SK-N-SH treated with all-trans-retinoic acid at 6 μM for 48 hours (cell line): Measurements from ENCODE around the gene SMIM31.

ENCODE experiments used
- ATAC-seq: fragments of 200-7000 bp; cut with Tn5 transposase; 3 replicates; pipeline ENCODE4 v1.9.1; 2020; ENCODE audit warnings: mild to moderate bottlenecking, moderate library complexity
- ARNTL ChIP-seq: fragments of 450-650 bp; formaldehyde crosslinking; IDR thresholded peaks from 2 replicates; pipeline ENCODE4 v1.5.0; 2020; ENCODE audit warnings: low read depth, mild to moderate bottlenecking, moderate library complexity, borderline replicate concordance
- BACH2 ChIP-seq: fragments of 250-450 bp; sonication (Bioruptor Pico); IDR thresholded peaks from 2 replicates; pipeline ENCODE4 v1.9.0; 2021; ENCODE audit warnings: mild to moderate bottlenecking, borderline replicate concordance
- CREB5 ChIP-seq: fragments of 250-450 bp; sonication (Bioruptor Pico); IDR thresholded peaks from 2 replicates; pipeline ENCODE4 v1.5.1; 2020; ENCODE audit warnings: low read depth, mild to moderate bottlenecking, moderate library complexity
- CSDC2 ChIP-seq: fragments of 250-450 bp; sonication (Bioruptor Pico); IDR thresholded peaks from 2 replicates; pipeline ENCODE4 v1.5.0; 2020; ENCODE audit warnings: mild to moderate bottlenecking, moderate library complexity
- CSRNP3 ChIP-seq: fragments of 250-450 bp; sonication (Bioruptor Pico); IDR thresholded peaks from 2 replicates; pipeline ENCODE4 v1.5.1; 2021; ENCODE audit warnings: mild to moderate bottlenecking, moderate library complexity
- ESRRG ChIP-seq: fragments of 250-450 bp; sonication (Bioruptor Pico); IDR thresholded peaks from 2 replicates; pipeline ENCODE4 v1.6.1; 2021; ENCODE audit warnings: mild to moderate bottlenecking
- GLIS3 ChIP-seq: fragments of 250-450 bp; sonication (Bioruptor Pico); IDR thresholded peaks from 2 replicates; pipeline ENCODE4 v1.5.0; 2020; ENCODE audit warnings: mild to moderate bottlenecking, moderate library complexity
- ISL1 ChIP-seq: fragments of 250-450 bp; sonication (Bioruptor Pico); IDR thresholded peaks from 2 replicates; pipeline ENCODE4 v2.1.2; 2022; ENCODE audit warnings: mild to moderate bottlenecking, moderate library complexity
- OSR1 ChIP-seq: fragments of 250-450 bp; sonication (Bioruptor Pico); IDR thresholded peaks from 2 replicates; pipeline ENCODE4 v1.8.0; 2022; ENCODE audit warnings: moderate library complexity, mild to moderate bottlenecking, inconsistent platforms
- PATZ1 ChIP-seq: fragments of 250-450 bp; sonication (Bioruptor Pico); IDR thresholded peaks from 2 replicates; pipeline ENCODE4 v1.8.0; 2020; ENCODE audit warnings: mild to moderate bottlenecking, moderate library complexity, borderline replicate concordance
- POU6F1 ChIP-seq: fragments of 250-450 bp; sonication (Bioruptor Pico); IDR thresholded peaks from 2 replicates; pipeline ENCODE4 v1.8.0; 2021; ENCODE audit warnings: low read depth, mild to moderate bottlenecking, moderate library complexity, borderline replicate concordance
- PPARA ChIP-seq: fragments of 250-450 bp; sonication (Bioruptor Pico); IDR thresholded peaks from 2 replicates; pipeline ENCODE4 v1.5.0; 2020; ENCODE audit warnings: mild to moderate bottlenecking, borderline replicate concordance
- RARB ChIP-seq: fragments of 250-450 bp; sonication (Bioruptor Pico); IDR thresholded peaks from 2 replicates; pipeline ENCODE4 v1.8.0; 2021; ENCODE audit warnings: mild to moderate bottlenecking, moderate library complexity
- SNAI2 ChIP-seq: fragments of 250-450 bp; sonication (Bioruptor Pico); IDR thresholded peaks from 2 replicates; pipeline ENCODE4 v1.5.0; 2020; ENCODE audit warnings: mild to moderate bottlenecking, moderate library complexity
- TCF4 ChIP-seq: fragments of 250-450 bp; sonication (Bioruptor Pico); IDR thresholded peaks from 2 replicates; pipeline ENCODE4 v1.8.0; 2021; ENCODE audit warnings: mild to moderate bottlenecking, moderate library complexity, borderline replicate concordance
- TOX ChIP-seq: fragments of 250-450 bp; sonication (Bioruptor Pico); IDR thresholded peaks from 2 replicates; pipeline ENCODE4 v1.8.0; 2021; ENCODE audit warnings: mild to moderate bottlenecking, moderate library complexity, borderline replicate concordance
- ZC3H10 ChIP-seq: fragments of 250-450 bp; sonication (Bioruptor Pico); IDR thresholded peaks from 2 replicates; pipeline ENCODE4 v1.5.1; 2021; ENCODE audit warnings: mild to moderate bottlenecking, moderate library complexity
- ZFP3 ChIP-seq: fragments of 250-450 bp; sonication (Bioruptor Pico); IDR thresholded peaks from 2 replicates; pipeline ENCODE4 v1.5.0; 2020; ENCODE audit warnings: mild to moderate bottlenecking, moderate library complexity
- ZFP30 ChIP-seq: fragments of 450-650 bp; formaldehyde crosslinking; IDR thresholded peaks from 2 replicates; pipeline ENCODE4 v1.5.0; 2022; ENCODE audit warnings: mild to moderate bottlenecking, moderate library complexity
- ZNF70 ChIP-seq: fragments of 450-650 bp; formaldehyde crosslinking; IDR thresholded peaks from 2 replicates; pipeline ENCODE4 v1.5.0; 2020; ENCODE audit warnings: mild to moderate bottlenecking, moderate library complexity
- ZNF8 ChIP-seq: fragments of 450-650 bp; formaldehyde crosslinking; IDR thresholded peaks from 2 replicates; pipeline ENCODE4 v1.5.0; 2020; ENCODE audit warnings: mild to moderate bottlenecking, moderate library complexity

The SMIM31 gene

GRCh38 chr4:164802301-164802901 lies 48.5 kb downstream of the SMIM31 start (continued):
- TF ChIP-seq CREB5 (CRISPR knock-in tag) (no peak), ZFP30 (CRISPR knock-in tag) (no peak), TCF4 (CRISPR knock-in tag) (no peak), BACH2 (no peak)

- ATAC-seq = no peak
These were observed 49.8 kb downstream of the SMIM31 start for GRCh38 chr4:164803702-164804101.

GRCh38 chr4:164807611-164808010 lies 53.7 kb downstream of the SMIM31 start:
- no peak for ATAC-seq
- no peak for TF ChIP-seq PATZ1 (CRISPR knock-in tag)
- no peak for TF ChIP-seq CSDC2
- TF ChIP-seq PPARA (CRISPR knock-in tag) = no peak
- TF ChIP-seq CSRNP3 (CRISPR knock-in tag) = no peak
- no peak for TF ChIP-seq GLIS3 (CRISPR knock-in tag)
- no peak for TF ChIP-seq ZNF8 (CRISPR knock-in tag)
- no peak for TF ChIP-seq ESRRG
- TF ChIP-seq OSR1 = no peak
- TF ChIP-seq CREB5 (CRISPR knock-in tag) = no peak
- no peak for TF ChIP-seq RARB (CRISPR knock-in tag)
- no peak for TF ChIP-seq TCF4 (CRISPR knock-in tag)
- TF ChIP-seq ZC3H10 = no peak
- TF ChIP-seq ISL1 (CRISPR knock-in tag) = no peak
- no peak for TF ChIP-seq ZFP3
- TF ChIP-seq ZNF70 (CRISPR knock-in tag) = no peak
- no peak for TF ChIP-seq ZFP30 (CRISPR knock-in tag)
- no peak for TF ChIP-seq ARNTL (CRISPR knock-in tag)
- TF ChIP-seq SNAI2 (CRISPR knock-in tag) = no peak

More at GRCh38 chr4:164803702-164804101, 49.8 kb downstream of the SMIM31 start:
- TF ChIP-seq TOX (CRISPR knock-in tag) (no peak), ZNF70 (CRISPR knock-in tag) (no peak)

GRCh38 chr4:164813554-164813953 lies 59.6 kb downstream of the SMIM31 start:
- TF ChIP-seq SNAI2 (CRISPR knock-in tag) (no peak), POU6F1 (CRISPR knock-in tag) (no peak), CSRNP3 (CRISPR knock-in tag) (no peak), PPARA (CRISPR knock-in tag) (no peak), ISL1 (CRISPR knock-in tag) (no peak), ZC3H10 (no peak), BACH2 (no peak), ZFP3 (no peak), TCF4 (CRISPR knock-in tag) (no peak)
- no peak for ATAC-seq
